ENCODE results near the gene ELP4.

Gene ELP4

DNA sequence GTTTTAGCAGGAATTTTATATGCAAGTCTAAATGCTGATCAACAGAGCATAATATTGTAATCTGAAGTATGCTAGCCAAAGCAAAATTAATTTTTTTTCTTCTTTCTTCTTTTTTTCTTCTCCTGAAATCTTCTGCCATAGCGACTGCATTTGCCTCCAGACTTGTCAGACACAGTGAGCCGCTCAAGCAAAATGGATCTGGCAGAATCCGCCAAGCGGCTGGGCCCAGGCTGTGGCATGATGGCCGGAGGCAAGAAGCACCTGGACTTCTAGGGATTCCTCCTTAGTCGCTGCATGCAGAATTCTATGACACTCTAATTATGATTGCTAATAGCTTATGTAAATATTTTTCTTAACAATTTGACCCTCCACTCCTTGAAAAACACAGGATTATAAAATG lies 273.7 kb downstream of the ELP4 start:
- DNase-seq = no peak

DNA sequence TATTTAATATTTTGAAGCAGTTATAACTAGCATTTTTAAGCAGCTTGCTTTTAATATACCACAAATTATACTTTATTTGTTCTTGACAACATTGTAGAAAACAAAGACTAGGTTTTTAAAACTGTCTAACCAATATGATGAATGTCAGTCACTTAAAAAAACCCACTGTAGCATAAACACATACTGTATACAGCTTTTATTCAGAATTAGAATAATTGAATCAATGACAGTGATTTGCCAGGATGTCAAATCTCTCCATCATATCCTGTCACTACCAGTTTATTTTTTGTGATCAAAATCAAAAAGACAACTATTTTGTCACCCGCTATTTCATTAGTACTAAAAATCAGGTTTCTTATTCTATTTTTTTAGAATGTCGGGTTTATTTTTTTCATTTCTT lies 275.0 kb downstream of the ELP4 start:
- no peak for DNase-seq

DNA sequence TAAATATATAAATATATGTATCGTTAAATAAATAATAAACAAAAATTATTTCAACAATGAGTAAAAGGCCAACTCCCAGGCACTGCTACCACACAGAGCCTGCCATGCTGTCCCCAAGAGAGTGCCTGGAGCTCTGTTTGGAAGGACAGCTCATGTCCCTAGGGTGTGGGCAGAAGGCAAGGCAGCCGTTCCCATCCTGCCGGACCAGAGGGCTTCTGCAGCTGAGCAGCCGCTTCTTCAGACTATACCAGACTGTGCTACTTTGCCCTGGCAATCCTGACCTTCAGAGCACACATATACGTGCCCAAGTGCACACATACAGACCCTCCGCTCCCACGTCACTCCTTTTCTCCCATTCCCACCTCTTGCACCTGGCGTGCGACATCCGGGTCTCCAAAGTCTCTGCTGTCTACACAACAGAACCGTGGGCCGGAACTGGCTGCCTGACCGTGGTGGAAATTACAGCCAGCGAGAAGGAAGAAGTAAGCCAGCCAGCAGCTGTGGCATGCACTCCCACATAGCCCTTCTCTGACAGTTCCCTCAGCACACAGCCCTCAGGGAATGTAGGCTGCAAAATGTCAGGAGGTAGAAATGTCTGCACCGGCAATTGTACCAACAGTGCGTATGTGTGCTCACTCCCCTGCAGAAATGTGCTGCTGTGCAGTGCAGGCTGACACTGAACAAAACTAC lies 277.6 kb downstream of the ELP4 start:
- no peak for DNase-seq

DNA sequence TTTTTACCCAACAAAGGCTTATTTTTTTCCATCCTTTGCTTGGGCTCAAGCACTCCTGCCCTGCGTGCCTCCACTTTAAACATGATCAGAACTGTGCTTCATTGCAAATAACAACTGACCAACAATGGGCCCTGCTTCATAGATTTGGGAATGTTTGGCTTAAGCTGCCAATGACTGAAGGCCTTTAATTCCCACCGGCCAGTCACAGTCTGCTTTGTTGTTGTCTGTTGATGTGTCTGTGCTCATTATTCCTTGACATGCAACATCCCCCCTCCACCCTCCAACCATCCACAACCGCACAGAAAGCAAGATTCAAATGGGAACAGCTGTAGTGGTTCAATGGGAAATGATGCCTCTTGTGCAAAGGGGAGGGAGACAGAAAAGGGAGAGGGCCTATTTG lies 278.5 kb downstream of the ELP4 start:
- DNase-seq = no peak

DNA sequence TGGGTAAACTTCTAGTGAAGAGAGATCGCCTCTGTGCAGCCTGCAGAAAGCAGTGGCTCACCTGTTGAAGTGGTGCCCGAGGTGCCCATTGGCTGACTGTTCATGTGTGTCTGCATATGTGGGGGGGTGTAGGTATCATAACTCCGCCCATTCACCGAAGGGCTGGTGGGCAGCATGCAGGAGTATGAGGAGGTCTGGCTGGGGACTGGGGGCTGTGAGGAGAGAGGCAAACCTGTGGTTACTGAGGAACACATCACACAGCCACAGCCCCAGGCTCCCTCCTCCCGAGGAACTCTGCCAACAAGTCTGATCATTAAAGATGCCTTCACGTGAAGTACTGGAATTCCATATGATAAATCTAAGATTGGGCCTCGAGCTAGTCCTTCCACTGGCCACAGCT lies 281.1 kb downstream of the ELP4 start:
- DNase-seq = no peak

DNA sequence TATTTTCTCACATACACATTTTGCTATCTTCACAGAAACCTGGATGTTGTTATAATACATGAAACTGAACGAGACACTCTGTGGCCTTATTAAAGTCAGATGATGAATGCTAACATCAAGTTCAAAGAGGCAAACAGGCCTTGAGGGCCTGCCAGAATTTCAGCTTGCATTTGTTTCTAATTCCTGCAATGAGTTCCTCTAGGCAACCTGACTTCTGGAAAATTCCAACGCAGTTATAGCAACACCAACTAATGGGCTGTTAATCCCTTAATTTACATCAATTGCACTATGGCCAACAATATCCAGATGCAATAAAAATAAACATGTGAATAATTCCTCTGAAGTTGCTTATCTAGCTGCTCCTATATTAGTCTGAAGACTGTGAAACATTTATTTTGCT lies 282.5 kb downstream of the ELP4 start:
- DNase-seq = no peak

DNA sequence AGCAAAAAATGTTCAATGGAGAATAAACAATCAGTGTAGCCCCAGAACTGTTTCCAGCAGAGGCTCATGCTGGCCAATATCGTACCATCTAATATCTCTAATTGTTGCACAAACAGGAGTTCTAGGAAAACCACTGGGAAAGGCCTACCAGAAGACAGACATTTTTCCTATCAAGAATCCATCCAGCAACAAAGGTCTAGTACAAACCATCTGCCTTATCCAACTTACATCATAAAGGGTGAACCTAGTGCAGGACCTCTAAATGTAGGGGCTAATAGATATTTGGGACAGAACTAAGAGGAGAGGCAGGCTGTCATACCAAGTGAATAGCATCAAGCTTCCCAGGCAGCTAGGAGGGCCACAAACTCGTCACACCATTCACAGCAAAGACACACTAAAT lies 282.9 kb downstream of the ELP4 start:
- DNase-seq = no peak

DNA sequence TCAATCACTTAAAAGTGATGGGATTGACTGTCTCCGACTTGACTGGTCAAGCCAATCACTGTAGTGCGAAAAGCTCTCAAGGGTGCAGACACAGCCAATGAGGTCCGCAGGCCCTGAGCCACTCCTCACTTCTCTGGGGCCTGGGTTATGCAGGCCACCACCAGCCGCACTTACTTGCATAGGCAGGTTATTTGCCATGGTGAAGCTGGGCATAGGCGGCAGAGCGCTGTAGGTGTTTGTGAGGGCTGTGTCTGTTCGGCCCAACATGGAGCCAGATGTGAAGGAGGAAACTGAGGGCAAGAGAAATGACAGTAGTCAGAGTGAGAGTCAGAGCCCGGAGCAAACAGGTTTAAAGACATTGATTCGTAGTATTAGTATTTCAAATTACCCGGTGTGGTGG lies 283.7 kb downstream of the ELP4 start:
- no peak for DNase-seq

DNA sequence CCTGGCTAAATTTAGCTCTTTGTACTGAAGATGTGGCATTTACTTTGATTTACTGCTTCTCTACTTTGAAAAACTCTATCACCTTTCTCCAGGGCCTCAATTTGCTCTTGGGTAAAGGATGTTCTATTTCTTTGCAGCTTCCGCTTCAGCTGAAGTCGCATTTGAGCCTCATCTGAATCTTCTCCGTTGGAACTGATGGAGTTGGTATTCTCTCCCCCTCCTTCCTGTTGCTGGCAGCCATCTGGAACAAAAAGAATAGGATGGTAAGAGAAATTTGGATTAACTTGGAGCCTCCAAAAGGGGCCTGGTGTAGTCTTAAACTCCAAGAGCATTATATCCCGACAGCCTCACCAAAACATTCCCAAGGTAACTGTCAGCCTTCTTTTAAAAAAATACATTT lies 285.0 kb downstream of the ELP4 start:
- no peak for DNase-seq

DNA sequence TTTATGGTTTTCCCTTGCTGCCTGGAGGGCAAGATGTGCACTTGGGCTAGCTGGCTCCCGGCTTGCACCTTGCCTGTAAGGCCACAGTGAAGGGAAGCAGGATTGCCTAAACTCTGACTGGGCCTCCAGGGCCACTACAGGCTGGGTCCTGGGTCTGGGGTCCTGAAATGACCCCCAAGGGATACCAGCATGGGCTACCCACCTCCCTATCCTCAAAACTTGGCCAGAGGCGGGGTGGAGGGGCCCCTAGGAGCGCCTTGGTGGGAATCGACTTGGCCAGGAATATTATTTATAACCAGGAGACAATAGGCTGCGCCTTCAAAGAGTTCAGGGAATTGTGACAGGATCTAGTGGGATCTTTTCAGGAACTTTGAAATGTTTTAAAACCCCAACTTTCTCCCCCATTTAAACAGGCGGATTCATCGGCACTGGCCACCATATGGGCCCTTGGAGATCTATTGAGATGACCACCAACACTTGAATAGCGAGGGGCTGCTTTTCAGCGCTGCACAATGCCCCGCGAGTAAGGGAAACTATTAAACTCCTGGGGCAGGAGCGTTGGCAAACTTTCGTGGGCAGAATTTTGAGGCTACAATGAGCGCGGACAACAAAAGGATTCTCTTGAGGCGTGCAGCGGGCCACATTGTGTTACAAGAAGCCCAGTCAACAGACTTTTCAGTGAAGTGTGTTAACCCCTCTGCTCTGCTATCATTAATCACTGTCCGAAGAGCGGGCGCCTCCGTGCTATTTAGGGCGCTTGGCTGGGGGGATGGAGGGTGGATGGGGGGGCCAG lies 286.3 kb downstream of the ELP4 start:
- DNase-seq = no peak

DNA sequence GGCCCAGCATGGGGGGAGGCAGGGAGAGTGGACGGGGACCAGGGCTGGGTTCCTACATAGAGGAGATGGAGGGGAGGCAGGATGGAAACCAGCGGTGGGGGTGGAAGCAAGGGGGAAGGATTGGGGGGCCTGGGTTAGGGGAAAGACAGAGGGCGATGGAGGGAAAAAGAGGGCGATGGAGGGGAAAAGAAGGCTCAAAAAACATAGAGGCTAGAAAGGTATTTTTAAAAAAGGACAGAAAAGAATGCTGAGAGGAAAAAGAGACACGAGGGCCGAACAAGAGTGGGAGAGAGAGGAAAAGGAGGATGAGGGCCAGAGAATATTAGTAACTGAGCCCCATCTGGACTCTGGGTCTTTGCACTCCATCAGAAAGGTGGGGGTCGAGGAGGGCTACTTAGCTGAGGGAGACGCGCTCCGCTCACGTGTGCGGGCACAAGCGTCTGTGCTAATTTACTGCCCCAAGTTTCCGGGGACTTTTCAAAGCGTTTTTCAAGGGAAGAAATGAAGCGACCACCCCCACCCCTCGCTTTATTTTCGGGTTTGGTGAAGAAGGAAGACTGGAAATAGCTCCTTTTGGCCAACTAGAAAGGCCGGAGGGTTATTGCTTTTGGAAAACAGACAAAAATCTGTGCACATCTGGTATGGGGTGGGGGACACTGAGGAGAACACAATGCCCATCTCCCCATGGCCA lies 287.1 kb downstream of the ELP4 start:
- no peak for DNase-seq

DNA sequence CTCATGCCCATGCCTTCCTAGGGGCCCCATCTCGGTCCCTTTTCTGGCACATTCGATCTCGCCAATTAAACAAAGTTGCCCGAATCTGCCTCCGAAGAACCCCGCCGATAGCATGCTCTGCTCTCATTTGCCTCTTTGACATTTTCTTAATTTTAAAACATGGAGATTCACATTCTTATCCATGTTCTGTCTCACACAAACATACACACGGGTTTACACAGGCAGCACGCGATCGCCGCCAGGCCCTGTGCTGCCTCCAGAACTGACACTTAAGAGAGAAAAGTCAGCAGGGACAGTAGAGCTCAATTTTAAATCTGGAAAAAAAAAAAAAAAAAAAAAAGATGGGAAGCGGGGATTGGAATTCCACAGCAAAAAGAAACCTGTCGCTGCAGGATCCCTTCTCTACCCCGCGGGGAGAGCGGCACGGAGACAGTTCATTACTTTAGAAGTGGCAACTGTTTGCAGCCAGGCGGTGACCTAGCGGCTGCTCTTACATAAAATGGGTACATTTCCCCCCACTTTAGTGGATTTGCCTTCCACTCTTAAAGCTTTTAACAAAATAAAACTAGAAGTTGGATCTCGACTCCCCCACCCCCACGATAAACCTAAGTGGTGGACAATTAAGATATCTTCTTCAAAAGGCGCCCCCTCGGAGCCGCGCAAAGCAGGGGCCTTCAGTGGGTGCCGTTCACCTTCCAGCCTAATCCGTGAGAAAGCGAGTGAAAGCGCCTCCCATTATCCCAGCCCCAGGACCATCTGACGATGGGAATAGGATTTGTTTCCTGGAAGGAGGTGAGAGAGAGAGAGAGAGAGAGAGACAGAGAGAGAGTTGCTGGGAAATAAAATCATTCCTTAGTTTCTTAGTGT lies 287.9 kb downstream of the ELP4 start:
- no peak for DNase-seq

DNA sequence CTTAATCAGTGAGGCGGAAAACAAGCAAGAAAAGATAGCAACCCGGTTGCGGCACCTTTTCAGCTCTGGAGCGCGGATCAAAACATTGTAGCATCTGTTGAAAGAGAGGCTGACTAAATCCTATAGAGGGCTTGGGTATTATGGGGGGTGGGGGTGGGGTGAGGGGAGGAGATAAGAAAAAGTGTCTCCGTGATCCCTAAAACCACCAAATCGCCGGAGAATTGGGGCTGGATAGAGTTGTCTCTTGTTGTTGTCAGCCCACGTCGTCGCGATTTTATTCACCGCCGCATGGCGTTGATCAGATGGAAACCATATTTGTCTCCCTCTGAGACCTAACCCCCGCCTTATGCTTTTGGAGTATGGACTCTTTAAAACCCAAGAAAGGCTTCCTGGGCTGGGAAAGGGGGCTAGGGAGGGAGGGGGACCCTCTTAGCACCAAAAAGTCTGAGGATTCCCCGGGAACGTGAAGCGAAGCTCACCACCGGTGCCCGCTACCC lies 288.5 kb downstream of the ELP4 start:
- DNase-seq = no peak

DNA sequence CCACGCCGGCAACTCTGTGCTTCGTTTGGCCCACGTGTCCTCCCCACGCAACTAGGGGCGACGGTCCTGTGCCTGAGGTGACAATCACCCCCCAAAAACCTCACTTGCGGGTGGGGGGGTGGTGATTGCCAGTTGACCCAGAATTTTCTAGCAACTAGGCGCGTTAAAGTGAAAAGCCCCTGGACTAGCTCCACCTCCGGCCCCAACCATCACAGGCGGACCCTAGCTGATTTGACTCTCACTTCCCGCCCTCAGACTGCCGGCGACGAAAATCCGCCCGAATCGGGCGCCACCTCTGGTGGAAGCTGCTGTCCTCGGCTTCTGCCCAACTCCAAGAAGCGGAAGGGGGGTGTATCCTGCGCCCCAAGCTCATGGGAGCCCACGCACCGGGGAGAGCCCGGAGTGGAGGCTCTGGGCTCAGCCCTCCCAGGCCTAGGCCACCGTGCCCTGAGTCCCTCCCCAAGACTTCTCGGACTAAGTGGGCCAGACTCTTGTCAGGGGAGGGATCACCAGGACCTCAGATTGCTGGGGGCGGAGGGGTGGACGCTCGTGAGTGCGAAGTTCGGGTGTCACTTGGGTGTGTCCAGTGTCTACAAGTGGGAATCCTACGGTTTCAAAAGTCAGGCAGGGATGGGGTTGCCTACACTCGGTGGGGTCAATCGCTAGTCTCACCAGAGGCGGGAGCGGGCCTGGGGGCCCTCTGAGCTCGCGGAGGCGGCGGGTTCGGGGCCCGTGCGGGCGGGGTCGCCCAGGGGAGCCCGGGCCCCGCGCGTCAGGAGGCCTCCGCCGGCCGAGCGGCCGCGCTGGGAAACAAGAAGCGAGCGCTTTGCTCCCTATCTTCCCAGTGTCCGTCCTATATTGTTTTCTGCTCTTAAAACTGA lies 289.2 kb downstream of the ELP4 start:
- DNase-seq = no peak

DNA sequence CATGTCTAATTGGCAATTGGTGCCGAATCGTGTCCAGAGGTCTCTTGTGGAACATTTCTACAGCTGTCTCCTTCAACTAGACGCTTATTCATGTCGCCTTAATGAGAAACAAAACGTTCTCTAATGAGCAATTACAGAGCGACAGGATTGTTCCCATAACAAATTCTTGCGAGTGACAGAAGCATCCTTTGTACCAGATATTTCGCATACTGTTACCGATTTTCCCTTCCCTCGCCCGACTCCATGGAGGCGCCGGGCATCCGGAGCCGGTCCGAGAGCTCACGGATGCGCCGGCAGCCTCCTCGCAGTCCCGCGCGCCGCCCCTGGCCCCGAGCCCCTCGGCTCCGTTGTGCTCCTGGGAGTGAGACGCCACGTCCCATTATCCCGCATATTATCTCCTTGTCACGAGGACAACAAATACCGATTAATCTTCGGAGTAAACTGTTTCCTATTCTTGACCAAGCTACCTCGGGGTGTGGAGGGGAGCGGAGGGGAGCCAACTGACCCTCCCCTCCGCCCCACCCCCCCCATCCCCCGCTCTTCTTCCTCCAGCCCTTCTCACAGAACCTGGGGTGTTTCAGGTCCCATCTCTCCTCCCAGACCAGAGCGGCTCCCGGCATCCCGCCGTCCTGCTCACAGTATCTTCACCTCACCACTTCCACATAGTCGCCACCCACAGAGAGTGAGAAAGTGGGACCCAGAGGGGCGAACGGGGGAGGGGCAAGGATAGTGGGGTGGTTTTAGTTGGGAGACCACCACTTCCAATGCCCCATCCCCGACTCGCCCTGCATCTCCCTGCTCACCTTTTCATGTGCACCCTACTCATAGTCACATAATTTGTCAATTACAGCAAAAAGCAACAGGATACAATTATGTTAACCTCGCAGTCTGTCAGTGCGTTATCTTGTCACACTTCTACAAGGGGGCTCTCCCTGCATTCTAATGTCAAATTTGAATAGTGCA lies 290.1 kb downstream of the ELP4 start:
- DNase-seq = no peak

DNA sequence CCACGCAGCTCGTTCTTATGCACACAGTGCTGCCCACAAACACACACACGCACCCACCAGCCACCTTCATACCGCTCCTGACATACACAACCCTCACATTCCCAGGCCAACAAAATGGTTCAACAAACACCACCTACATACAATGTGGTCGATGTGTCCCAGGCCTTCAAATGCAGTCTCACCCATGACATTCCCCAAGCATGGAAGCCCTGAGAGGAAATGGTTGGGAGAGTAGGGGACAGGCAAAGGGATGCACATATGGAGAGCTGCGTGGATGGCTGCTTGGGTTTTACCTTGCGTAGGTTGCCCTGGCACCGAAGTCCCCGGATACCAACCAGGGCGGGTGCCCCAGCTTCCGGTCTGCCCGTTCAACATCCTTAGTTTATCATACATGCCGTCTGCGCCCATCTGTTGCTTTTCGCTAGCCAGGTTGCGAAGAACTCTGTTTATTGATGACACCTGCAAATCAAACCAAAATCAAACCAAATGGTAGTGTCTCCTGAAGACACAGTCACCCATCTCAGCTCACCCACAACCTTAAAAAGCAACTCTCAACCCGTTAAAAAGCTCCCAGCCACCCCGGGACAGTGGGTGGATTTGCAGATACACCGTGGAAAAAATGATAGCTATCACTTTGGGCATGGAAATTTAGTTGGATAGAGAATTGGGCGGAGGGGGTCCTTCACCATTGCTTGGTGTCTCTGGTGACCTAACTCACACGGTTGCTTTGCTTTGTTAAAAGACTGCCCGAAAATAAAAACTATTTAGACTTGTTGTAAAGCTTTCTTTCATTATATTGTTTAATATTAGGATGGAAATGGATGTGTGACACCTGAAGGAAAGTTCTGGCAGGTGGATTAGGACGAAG lies 291.1 kb downstream of the ELP4 start:
- no peak for DNase-seq

DNA sequence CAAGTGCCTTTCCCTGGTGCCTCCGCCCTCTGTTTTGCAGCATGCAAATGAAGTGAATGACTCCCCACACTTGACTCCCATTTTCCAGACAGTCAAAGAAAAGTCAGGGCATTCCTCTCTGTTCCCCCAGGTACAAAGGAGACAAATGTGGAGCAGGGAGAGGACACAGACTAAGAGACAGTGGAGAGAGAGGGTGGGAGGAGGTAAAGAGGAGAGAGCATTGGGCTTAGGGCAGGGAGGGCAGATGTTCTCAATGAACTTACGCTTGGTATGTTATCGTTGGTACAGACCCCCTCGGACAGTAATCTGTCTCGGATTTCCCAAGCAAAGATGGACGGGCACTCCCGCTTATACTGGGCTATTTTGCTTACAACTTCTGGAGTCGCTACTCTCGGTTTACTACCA lies 291.7 kb downstream of the ELP4 start:
- no peak for DNase-seq

DNA sequence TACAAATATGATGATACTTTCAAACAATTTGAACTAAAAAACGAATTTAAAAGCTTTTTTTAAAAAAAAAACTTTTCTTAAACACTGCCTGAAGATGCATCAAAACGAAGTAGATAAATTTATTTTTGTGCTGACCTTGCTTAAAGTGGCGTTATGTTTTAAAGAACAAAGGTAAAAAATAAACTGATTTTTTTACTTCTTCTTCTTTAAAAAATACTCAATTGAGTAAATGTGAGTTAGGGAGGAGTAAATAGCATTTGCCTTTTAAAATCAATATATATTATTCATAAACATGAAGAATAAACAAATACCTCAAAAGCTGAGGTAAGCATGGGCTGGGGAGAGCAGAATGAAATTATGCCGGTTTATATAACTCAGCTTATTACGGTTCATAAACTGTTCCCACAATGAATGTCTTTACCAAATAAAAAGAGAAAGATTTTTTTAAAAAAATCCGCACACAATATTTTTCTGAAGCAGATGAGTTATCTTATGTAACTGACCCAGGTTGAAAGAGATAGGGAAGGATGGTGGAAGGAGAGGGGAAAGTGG lies 292.5 kb downstream of the ELP4 start:
- no peak for DNase-seq

DNA sequence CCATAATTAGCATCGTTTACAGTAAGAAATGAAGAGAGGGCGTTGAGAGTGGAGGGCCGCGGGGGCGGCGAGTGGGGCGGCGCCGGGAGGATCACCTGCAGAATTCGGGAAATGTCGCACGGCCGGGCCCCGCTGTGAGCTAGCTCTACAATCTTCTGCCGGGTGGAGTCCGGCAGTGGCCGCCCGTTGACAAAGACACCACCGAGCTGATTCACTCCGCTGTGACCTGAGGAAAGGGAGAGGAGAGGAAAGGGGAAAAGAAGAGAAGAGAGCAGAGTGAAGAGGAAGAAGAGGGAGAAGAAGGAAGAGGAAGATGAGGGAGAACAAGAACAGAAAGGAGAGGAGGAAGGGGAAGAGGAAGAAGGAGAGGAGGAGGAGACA lies 293.0 kb downstream of the ELP4 start:
- DNase-seq = no peak
